GM18868 (cell line): ENCODE results near the gene ZNF205.
"Not testable (repeated sequence)": the region's sequence is repeated elsewhere in the genome, so short reads cannot be mapped to it uniquely, and the experiment has no call there.

Source experiments
- ATAC-seq: cut with Tn5 transposase; IDR thresholded peaks from one replicate; pipeline ENCODE4 v1.9.1; 2021; ENCODE audit warnings: mild to moderate bottlenecking, moderate library complexity; ENCODE audit not compliant: unreplicated experiment

The ZNF205 gene

GRCh38 chr16:3112058-3112880, at the start of gene ZNF205:
Gene ZNF205 (plus strand): TSS chr16:3112586. CDS start chr16:3113431, 845 bp downstream.
- ATAC-seq = no peak

- ATAC-seq = no peak
Measured at GRCh38 chr16:3063625-3064386, 48.6 kb upstream of the ZNF205 start.

GRCh38 chr16:3065069-3065741, 47.2 kb upstream of the ZNF205 start, which contains the start of gene IL32:
Gene IL32 (plus strand): TSS chr16:3065640. CDS start chr16:3065812, 172 bp downstream.
- no peak for ATAC-seq

- ATAC-seq = no peak
Measured at GRCh38 chr16:3065742-3066439, 46.5 kb upstream of the ZNF205 start.

- no peak for ATAC-seq
Measured at GRCh38 chr16:3066440-3066748, 46.0 kb upstream of the ZNF205 start.

- no peak for ATAC-seq
Measured at GRCh38 chr16:3068487-3068886, 43.9 kb upstream of the ZNF205 start.

GRCh38 chr16:3069146-3069545, 43.2 kb upstream of the ZNF205 start:
- not testable (repeated sequence) for ATAC-seq

- no peak for ATAC-seq
Measured at GRCh38 chr16:3070608-3071111, 41.7 kb upstream of the ZNF205 start.

- no peak for ATAC-seq
Measured at GRCh38 chr16:3071655-3072054, 40.7 kb upstream of the ZNF205 start.

GRCh38 chr16:3072148-3072547, 40.2 kb upstream of the ZNF205 start:
- ATAC-seq = not testable (repeated sequence)

- not testable (repeated sequence) for ATAC-seq
Measured at GRCh38 chr16:3072576-3073263, 39.7 kb upstream of the ZNF205 start.

GRCh38 chr16:3073448-3073847, 38.9 kb upstream of the ZNF205 start:
- ATAC-seq = no peak

GRCh38 chr16:3074860-3075522, 37.4 kb upstream of the ZNF205 start:
- peak; percentile 86 for ATAC-seq

GRCh38 chr16:3075523-3075915, 36.9 kb upstream of the ZNF205 start:
- no peak for ATAC-seq

GRCh38 chr16:3075946-3076345, 36.4 kb upstream of the ZNF205 start:
- not testable (repeated sequence) for ATAC-seq

GRCh38 chr16:3076577-3076976, 35.8 kb upstream of the ZNF205 start:
- ATAC-seq = no peak

- ATAC-seq = no peak
Measured at GRCh38 chr16:3080024-3080423, 32.4 kb upstream of the ZNF205 start.

- not testable (repeated sequence) for ATAC-seq
Measured at GRCh38 chr16:3081957-3082356, 30.4 kb upstream of the ZNF205 start.

- not testable (repeated sequence) for ATAC-seq
Measured at GRCh38 chr16:3083408-3083807, 29.0 kb upstream of the ZNF205 start.

- no peak for ATAC-seq
Measured at GRCh38 chr16:3084491-3084890, 27.9 kb upstream of the ZNF205 start.
